Vagina (tissue), 2 donors: ENCODE data around the gene PSMF1.

ENCODE experiments used
- POLR2A ChIP-seq, 2 donors: fragments of 450-650 bp; IDR thresholded peaks; one replicate each; pipeline ENCODE4 v1.6.1; 2017; ENCODE audit warnings: antibody characterized with exemption in 2 of 2, mild to moderate bottlenecking in 2 of 2, moderate library complexity in 2 of 2
- TF ChIP-seq, protein P1 (sequence below), 3 experiments: fragments of 450-650 bp in 2 of 3; fragments of 200-600 bp in 1 of 3; sonication (generic) in 1 of 3; IDR thresholded peaks; one replicate each; pipeline ENCODE4 v1.5.1; 2017 to 2019; ENCODE audit warnings: antibody characterized with exemption in 3 of 3, mild to moderate bottlenecking in 2 of 3, moderate library complexity in 2 of 3

DNA sequence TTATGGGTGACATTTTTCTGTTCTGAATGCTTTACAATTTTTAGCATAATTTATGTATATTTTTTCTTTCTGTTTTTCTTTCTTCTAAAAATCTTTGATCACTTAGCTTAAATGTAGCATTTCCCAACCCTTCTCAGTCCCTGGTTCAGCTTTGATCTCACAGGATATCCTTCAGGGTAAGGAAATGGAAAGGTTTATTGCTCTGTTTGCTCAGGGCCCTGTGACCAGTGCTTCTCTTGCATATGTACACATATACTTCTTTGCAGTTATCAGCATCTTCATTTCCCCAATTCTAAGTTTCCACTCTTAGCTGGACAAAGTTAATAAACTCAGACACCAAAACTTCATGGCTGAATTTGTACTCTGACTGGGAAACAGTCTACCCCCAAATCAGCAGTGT is 35.8 kb downstream of the PSMF1 start:
- TF ChIP-seq, protein P1, sequence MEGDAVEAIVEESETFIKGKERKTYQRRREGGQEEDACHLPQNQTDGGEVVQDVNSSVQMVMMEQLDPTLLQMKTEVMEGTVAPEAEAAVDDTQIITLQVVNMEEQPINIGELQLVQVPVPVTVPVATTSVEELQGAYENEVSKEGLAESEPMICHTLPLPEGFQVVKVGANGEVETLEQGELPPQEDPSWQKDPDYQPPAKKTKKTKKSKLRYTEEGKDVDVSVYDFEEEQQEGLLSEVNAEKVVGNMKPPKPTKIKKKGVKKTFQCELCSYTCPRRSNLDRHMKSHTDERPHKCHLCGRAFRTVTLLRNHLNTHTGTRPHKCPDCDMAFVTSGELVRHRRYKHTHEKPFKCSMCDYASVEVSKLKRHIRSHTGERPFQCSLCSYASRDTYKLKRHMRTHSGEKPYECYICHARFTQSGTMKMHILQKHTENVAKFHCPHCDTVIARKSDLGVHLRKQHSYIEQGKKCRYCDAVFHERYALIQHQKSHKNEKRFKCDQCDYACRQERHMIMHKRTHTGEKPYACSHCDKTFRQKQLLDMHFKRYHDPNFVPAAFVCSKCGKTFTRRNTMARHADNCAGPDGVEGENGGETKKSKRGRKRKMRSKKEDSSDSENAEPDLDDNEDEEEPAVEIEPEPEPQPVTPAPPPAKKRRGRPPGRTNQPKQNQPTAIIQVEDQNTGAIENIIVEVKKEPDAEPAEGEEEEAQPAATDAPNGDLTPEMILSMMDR (IDR thresholded peaks at IDR 0.05), result no peak
- TF ChIP-seq POLR2A (IDR thresholded peaks at IDR 0.05), result no peak
